Fibroblast of villous mesenchyme (primary cell): Measurements from ENCODE around the gene GLRA1. TPM values are rescaled to one million over a fixed set of nuclear protein-coding genes. Genes with fewer than 3 reads are reported as not detected.

Source experiments
- DNase-seq: peaks from one replicate; pipeline ENCODE4 v3.0.0-alpha.2; 2010; ENCODE audit warnings: low read depth
- H3K4me3 ChIP-seq: 2 replicates; pipeline ENCODE4 v1.5.1; 2011; ENCODE audit warnings: low read depth, mild to moderate bottlenecking, low read length
- CTCF ChIP-seq: IDR thresholded peaks from 2 replicates; pipeline ENCODE4 v1.5.1; 2012; ENCODE audit warnings: low read depth, mild to moderate bottlenecking, low read length; ENCODE audit not compliant: insufficient read depth
- total RNA-seq: library from RNA; depleted of rRNA; stranded (reverse); fragments of >200 nt; gene quantifications from 2 replicates; pipeline ENCODE4 v1.2.3, GENCODE V29; 2012

GLRA1 gene
- total RNA-seq, 1 donor: not detected

GRCh38 chr5:151819830-151820229, 104.8 kb downstream of the GLRA1 start:
- DNase-seq: no peak
- TF ChIP-seq CTCF: no peak

GRCh38 chr5:151815051-151815450, 109.6 kb downstream of the GLRA1 start:
- no peak for TF ChIP-seq CTCF
- H3K4me3 ChIP-seq: no peak overlapping the region
- DNase-seq: no peak

More at GRCh38 chr5:151819830-151820229, 104.8 kb downstream of the GLRA1 start:
- H3K4me3 ChIP-seq: no peak overlapping the region

GRCh38 chr5:151812757-151813309, 111.8 kb downstream of the GLRA1 start:
- H3K4me3 ChIP-seq: no peak overlapping the region
- TF ChIP-seq CTCF: no peak
- DNase-seq: peak; percentile 21

- no peak for TF ChIP-seq CTCF
- H3K4me3 ChIP-seq: no peak overlapping the region
- DNase-seq: peak; percentile 66
These were observed 112.9 kb downstream of the GLRA1 start for GRCh38 chr5:151811593-151812321.

GRCh38 chr5:151810897-151811296, 113.8 kb downstream of the GLRA1 start:
- no peak for TF ChIP-seq CTCF
- no peak for DNase-seq
- no peak overlapping the region for H3K4me3 ChIP-seq

- no peak overlapping the region for H3K4me3 ChIP-seq
- peak; percentile 18 for DNase-seq
- TF ChIP-seq CTCF: no peak
These were observed 114.2 kb downstream of the GLRA1 start for GRCh38 chr5:151810449-151810848.
